Hematopoietic multipotent progenitor cell treated with erythropoietin and hydrocortisone succinate and interleukin-3 and kit ligand, for 4 days (in vitro differentiated cells): Measurements from ENCODE around the gene HES7.

Experiments used
- DNase-seq: peaks from one replicate; pipeline ENCODE4 v3.0.0-alpha.2; 2015

HES7 gene

DNA sequence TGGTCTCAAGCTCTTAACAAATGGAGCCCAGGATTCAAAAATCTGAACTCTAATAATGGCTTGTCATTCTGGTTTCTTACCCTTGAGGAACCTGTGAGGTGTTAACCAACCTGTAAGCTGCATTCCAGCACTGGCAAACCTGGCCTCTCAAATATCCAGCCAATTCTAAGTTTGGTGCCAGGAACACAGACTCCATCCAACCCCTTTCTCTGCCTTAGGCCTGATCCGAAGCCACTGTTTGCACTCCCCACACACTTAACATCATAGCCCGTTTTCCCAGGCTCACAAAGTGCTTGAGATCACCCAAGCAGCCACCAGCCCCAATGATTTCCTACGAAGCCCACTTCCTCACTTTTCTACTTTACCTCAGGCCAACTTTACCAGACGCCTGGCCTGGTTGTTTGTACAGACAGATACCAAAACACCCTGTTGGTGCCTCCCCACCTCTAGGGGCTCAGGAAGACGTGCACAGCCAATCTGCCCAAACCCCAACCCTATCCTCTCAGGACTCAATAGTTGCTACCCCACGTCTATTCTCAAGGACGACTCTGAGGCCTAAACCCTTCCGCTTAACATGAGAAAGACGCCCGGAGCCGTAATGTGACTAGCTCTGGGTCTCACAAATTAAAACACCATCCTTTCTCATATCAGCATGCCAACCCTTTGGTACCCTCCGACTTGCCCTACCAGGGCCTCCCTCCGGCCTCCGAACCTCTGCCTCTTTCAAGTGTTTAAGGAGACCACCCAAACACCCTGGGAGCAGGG, 31.5 kb upstream of the HES7 start:
- DNase-seq, result no peak

GRCh38 chr17:8154608-8155155, 30.8 kb upstream of the HES7 start:
- no peak for DNase-seq

DNA sequence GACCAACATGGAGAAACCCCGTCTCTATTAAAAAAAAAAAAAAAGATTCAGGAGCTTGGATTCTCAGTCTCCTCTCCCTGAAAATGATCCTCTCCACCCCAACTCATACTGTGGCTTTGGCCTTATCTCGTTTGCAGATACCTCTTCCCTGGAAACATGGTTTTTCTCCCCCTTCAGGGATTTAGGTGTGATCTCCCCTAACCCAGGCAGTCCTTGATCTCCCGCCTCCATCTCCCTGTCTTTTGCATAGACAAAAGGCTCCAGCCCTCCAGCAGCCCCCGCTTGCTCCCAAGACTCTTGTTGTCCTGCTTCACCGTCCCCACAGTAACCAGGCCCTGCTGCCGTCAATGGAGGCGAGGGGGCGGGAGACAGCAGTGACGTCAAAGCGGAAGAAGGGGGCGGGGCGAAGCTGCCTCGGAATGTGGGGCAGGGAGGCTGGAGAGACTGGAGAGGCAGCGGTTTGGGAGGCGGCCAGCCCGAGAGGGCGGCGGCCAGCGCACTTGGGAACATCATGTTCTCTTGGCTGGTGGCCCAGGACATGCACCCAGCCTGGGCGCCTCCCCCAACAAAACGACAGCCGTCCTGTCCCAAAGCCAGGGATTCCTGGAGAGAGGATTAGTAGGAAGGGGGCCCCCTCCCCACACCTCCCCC, 30.2 kb upstream of the HES7 start:
- peak; percentile 98 for DNase-seq

GRCh38 chr17:8153525-8153956, 29.6 kb upstream of the HES7 start:
- peak; percentile 84 for DNase-seq

- no peak for DNase-seq
These were observed 29.1 kb upstream of the HES7 start for GRCh38 chr17:8153031-8153451.

GRCh38 chr17:8152112-8152775, 28.3 kb upstream of the HES7 start, which contains the start of gene PER1:
Gene PER1, minus strand, starts transcription at chr17:8152404. Its CDS starts 1,698 bp downstream, at chr17:8150706.
- peak; percentile 98 for DNase-seq

DNA sequence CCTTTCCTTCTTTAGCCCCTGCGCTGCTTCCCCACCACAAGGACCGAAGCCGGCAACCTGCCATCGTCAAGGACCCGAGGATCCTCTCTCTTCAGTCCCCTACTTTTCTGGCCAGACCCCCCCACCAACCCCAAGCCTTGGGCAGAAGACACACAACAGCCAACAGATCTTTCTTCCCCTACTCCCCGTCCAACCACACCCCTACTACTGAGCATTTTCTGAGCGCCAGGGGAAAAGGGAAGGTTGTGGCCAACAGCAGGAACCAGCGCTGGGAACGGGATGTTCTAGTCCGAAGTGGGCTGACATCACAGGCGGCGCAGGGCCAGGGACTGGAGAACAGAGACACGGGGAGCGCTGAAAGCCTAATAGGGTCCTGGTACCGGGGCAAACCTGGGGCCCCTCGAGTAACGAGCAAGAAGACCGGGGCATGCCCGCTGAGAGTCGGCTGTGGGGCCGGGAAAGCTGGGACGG, 27.8 kb upstream of the HES7 start:
- peak; percentile 66 for DNase-seq

- DNase-seq, result peak; percentile 91
These were observed 27.3 kb upstream of the HES7 start for GRCh38 chr17:8151120-8151640.

GRCh38 chr17:8150194-8151119, 26.6 kb upstream of the HES7 start:
- DNase-seq, result no peak

GRCh38 chr17:8149419-8150193, 25.7 kb upstream of the HES7 start:
- DNase-seq, result no peak

- no peak for DNase-seq
These were observed 24.7 kb upstream of the HES7 start for GRCh38 chr17:8148560-8148959.

DNA sequence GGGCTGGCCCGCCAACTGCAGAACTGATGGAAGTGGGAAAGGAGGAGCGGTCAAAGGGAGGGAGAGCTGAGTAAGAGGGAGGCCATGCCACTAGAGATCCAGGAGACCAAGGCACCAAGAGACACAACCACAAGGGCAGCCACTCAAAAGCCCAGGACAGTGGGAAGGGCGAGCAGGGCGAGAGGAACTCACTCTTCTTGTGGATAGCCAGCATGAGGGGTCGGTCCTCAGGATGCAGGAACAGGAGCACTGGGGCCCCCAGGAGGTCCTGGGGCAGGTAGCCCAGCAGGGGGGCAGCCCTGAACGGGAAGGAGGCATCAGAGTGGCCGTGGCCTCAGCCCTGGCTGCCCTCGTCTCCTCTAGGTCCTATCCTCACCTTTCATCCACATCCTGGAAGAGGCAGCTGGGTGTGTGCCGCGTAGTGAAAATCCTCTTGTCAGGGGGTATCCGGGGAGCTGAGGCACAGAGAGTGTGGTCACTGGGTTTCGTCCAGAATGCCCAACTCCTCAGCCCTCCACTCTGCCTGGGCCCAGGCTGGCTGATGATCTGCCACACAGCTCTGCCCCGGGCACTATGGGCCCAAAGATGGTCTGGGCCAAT, 24.0 kb upstream of the HES7 start:
- no peak for DNase-seq

DNA sequence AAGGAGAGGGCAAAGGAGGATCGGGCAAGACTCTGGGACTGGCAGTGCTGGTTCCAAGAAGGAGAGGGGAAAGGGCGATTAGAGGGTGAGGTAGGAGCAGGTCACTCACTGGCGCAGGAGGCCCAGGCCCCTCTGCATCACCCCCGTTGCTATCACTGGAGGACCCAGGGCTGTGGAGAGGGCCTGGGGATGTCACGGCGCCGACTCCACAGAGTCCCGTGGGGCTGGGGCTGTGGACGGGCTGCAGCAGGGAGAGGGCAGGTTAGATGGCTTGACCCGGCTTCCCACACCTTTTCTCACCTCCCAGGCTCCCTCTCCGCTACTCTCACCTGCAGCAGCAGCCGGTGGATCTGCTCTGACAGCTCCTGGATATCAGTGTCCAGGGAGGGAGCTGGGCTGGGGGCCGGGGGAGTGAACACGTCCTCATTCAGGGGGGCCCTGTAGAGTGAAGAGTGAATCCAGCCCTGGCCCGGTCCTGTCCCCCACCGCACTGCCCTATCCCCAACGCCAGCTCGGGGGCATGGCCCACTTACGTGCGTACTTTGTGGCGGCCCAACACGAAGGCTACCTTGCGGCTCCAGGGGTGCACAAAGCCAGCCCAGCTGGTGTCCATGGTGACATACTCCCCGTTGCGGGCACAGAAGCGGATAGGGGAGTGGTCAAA, 23.4 kb upstream of the HES7 start:
- DNase-seq, result no peak

DNA sequence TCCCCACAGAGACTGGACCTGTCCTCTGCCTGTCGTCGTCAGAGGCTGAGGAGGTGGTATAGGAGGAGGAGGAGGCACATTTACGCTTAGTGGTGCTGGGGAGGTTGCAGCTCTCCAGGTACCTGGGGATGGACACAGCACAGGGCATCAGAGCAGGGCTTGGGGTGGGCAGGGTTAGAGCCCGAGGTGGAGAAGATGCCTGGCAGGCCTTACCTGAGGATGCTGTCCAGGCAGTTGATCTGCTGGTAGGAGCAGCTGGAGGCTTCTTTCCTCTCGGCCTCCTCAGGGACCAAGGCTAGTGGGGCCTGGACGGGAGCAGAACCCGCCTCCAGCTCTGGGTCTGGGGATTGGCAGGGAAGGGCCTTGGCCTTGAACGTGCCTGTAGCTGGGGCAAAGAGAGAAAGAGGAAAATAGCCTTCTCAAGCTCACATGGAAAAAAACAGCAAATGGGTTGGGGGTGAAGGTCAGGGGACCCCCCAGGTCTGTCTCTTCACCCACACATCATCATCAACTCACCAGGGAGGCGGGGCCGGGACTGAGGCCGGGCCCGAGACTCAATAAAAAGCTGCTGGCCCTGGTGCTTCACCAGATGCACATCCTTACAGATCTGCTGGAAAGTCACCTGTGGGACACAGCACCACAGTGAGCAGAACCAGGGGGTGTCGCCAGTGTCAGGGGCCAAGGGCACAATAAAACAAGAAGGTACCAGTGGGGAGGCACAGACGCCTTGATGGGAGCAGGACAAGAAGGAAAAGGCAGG, 22.7 kb upstream of the HES7 start:
- DNase-seq, result no peak

DNA sequence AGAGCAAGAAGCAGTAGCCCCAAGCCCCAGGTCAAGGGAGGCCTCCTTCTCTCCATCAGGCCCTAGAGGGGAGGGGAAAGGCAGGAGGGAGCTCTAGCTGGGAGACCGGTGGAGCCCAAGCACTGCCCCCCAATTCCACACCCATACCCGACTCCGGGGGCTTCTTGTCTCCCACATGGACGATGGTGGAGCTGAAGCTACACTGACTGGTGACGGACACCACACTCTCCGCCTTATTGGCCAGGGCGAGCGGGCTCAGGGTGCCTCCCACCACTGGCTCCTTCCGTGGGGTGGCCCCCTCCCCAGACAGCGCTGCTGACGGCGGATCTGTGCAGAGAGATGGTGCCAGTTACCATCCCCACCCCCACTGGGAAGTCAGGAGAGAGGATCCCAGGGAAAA, 21.9 kb upstream of the HES7 start:
- no peak for DNase-seq

- no peak for DNase-seq
These were observed 20.7 kb upstream of the HES7 start for GRCh38 chr17:8144401-8145231.

GRCh38 chr17:8143581-8144400, 19.9 kb upstream of the HES7 start:
- DNase-seq, result no peak
